Superior temporal gyrus (tissue), 1 donor: ENCODE results near the gene CCR5.
"Not testable (repeated sequence)": the region's sequence is repeated elsewhere in the genome, so short reads cannot be mapped to it uniquely, and the experiment has no call there.

Source experiments
- DNase-seq: peaks from one replicate; pipeline ENCODE4 v3.0.0-alpha.2; 2016; ENCODE audit errors: extremely low spot score

Gene CCR5

GRCh38 chr3:46370839-46371518, at the start of gene CCR5:
TSS of gene CCR5 (plus strand) at chr3:46370946. CDS start at chr3:46372903, 1,957 bp downstream.
- no peak for DNase-seq

GRCh38 chr3:46321461-46322104, 49.2 kb upstream of the CCR5 start:
- no peak for DNase-seq

DNA sequence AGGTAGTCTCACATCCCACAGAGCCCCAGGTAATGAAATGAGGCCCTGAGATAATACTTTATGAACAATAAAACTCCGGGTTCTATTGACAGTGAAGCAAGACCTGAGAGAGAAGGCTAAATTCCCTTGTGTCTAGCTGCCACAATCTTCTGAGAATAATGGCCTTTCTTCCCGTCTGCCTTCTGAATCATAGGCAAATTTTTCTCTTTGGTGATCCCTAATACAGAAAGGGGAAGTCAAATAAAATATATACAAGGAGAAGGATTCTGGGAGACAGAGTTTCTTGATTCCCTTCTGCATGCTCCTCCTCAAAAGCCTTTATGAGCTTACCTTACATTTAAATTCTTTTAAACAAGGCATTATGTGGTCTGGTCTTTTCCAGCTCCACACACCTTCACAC, 46.7 kb upstream of the CCR5 start:
- no peak for DNase-seq

GRCh38 chr3:46325645-46326300, 45.0 kb upstream of the CCR5 start:
- no peak for DNase-seq

- not testable (repeated sequence) for DNase-seq
Measured at GRCh38 chr3:46330676-46331075, 40.1 kb upstream of the CCR5 start.

GRCh38 chr3:46334741-46335478, 35.8 kb upstream of the CCR5 start:
- DNase-seq, result no peak

GRCh38 chr3:46335541-46335940, 35.2 kb upstream of the CCR5 start:
- no peak for DNase-seq

GRCh38 chr3:46337911-46338310, 32.8 kb upstream of the CCR5 start:
- no peak for DNase-seq

GRCh38 chr3:46338840-46339239, 31.9 kb upstream of the CCR5 start:
- DNase-seq, result no peak

DNA sequence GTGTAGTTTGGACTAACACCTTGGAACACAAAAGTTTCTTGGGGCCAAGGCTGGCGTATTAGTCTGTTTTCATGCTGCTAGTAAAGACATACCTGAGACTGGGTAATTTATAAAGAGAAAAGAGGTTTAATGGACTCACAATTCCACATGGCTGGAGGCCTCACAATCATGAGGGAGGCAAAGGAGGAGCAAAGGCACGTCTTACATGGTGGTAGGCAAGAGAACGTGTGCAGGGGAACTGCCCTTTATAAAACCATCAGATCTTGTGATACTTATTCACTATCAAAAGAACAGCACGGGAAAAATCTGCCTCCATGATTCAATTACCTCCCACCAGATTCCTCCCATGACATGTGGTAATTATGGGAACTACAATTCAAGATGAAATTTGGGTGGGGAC, 26.3 kb upstream of the CCR5 start:
- no peak for DNase-seq

GRCh38 chr3:46348823-46349482, 21.8 kb upstream of the CCR5 start:
- no peak for DNase-seq

- no peak for DNase-seq
Measured at GRCh38 chr3:46349484-46350261, 21.1 kb upstream of the CCR5 start.

GRCh38 chr3:46350262-46350565, 20.5 kb upstream of the CCR5 start:
- DNase-seq, result no peak

DNA sequence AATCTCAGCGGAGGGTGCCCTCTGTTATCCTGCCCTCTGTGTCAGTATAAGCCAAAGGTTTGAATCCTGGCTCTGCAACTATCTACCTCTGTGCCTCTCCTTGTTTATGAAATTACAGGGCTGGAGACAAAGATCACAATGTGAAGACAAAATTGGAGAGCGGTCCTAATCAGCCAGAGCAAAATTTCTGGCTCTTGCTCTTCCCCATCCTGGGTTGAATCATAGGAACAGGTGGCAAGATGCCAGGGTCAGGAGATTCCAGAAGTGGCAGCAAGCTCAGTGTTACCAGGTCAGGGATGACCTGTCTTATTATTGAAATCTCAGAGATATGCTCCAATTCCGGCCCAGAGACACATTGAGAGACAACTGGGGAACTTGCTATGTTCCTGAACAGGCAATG, 19.1 kb upstream of the CCR5 start:
- no peak for DNase-seq

DNA sequence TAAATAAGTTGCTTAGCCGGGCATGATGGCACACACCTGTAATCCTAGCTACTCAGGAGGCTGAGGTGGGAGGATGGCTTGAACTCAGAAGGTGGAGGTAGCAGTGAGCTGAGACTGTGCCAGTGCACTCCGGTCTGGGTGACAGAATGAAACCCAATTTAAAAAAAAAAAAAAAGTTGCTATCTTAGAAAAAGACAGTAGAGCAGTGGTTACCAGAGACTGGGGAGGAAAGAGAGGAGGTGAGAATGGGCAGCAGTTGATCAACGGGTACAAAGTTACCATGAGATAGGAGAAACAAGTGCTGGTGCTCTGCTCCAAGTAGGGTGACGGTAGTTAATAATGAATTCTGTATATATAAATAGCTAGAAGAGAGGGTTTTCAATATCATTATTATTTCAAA, 17.7 kb upstream of the CCR5 start:
- DNase-seq, result no peak

- DNase-seq, result no peak
Measured at GRCh38 chr3:46353647-46354410, 16.9 kb upstream of the CCR5 start, which contains the start of gene CCR2. TSS of gene CCR2 (plus strand) at chr3:46354111. CDS start at chr3:46357528, 3,417 bp downstream.

DNA sequence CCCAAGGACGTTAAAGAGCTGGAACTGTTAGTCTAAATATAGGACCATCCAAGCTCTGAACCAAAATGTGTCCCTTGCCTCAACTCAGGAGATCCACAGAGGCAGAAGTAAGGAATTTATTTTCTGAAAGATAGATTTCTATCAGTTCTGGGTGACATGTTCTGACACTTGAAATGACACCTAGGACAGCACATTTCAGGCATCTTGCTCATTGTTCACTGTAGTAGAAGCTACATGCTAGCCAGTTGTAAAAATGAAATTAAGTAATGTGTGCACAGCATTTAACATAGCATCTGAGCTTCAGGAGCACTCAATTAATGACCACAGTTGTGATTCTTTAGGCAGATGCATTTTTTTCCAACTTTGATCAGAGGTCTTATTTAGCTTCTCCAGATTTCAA, 16.3 kb upstream of the CCR5 start:
- no peak for DNase-seq

GRCh38 chr3:46354984-46355383, 15.8 kb upstream of the CCR5 start:
- no peak for DNase-seq

- DNase-seq, result no peak
Measured at GRCh38 chr3:46356276-46356675, 14.5 kb upstream of the CCR5 start.

DNA sequence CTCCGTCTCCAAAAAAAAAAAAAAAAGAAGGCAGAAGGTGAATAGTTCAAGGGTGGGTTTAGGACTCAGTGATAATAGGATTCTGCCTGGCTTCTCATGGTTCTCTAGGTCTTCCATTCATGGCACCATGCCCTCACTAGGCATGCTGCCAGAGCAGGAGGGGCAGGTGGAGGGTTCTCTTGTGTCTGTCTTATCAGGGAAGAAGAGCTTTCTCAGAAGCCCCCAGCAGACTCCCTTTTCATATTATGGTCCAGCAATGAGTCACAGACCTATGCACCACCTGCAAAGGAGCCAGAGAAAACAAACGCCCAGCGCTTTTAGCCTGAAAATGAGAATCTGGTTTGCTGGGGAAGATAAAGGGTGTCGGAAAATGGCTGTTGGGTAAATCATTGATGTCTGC, 13.8 kb upstream of the CCR5 start:
- no peak for DNase-seq
